ENCODE measurements around the gene MRPS25. TPM values are rescaled to one million over a fixed set of nuclear protein-coding genes. Genes with fewer than 3 reads are reported as not detected.

Gene MRPS25
- total RNA-seq, 1 experiment from 2014 or later: 53.2 TPM

- H4K8ac ChIP-seq (replicated peaks; ENCODE audit: insufficient read length, low read depth, low read length): no peak overlapping the region
- H3K14ac ChIP-seq (ENCODE audit: insufficient read depth, low read length): peak overlapping the region; percentile 21; the same call in 1 of the 2 replicates
- Mint-ChIP-seq H3K27ac (peak overlapping the region; percentile 76 to 88 (median 84)), H3K36me3 (ENCODE audit: insufficient read depth in 1 of 3, low read depth in 3 of 3) (peaks cover 0 to 15% (median 15%) of the 10 kb centered on the region in 3 experiments; a peak in 5 of 7 replicates), H3K4me1 (peaks cover 20% of the 10 kb centered on the region in 2 experiments), H3K27me3 (ENCODE audit: low read depth) (peaks cover 3% of the 10 kb centered on the region; the same call in 1 of the 2 replicates), H3K9me3 (no peaks in the 10 kb centered on the region; a peak in 1 of 5 replicates), H3K4me3 (peak overlapping the region; percentile 88 to 95)
- H3K79me2 ChIP-seq (ENCODE audit: insufficient read depth, low read length): peaks cover 5% of the 10 kb centered on the region; the same call in 1 of the 2 replicates
- DNase-seq: no peak
- no peaks in the 10 kb centered on the region for H4K20me1 ChIP-seq (ENCODE audit: control insufficient read depth, insufficient read depth, insufficient read length)
- H4K5ac ChIP-seq (ENCODE audit: insufficient read length, low read depth, low read length): no peak overlapping the region
- no peak overlapping the region for H3K27ac ChIP-seq (ENCODE audit: insufficient read length, low read depth, low read length)
- H3K56ac ChIP-seq (ENCODE audit: insufficient read length, low read depth, low read length): no peak overlapping the region
- no peak overlapping the region for H4K91ac ChIP-seq (ENCODE audit: insufficient read length, low read depth, low read length)
- H2BK120ac ChIP-seq (ENCODE audit: low read depth, low read length, poor library complexity, severe bottlenecking): no peak overlapping the region
- no peak overlapping the region for H3T11ph ChIP-seq (ENCODE audit: low read length)
- peak overlapping the region; percentile 84 for H3K9ac ChIP-seq (ENCODE audit: extremely low read depth, insufficient read length, low read length)
- H3K4ac ChIP-seq (ENCODE audit: low read depth, low read length): no peak overlapping the region
- no peak overlapping the region for H2BK12ac ChIP-seq (ENCODE audit: insufficient read length, low read depth, low read length)
- no peaks in the 10 kb centered on the region for H3K9me3 ChIP-seq (ENCODE audit: control insufficient read depth, low read depth, low read length)
- no peak overlapping the region for H2BK15ac ChIP-seq (ENCODE audit: low read depth, low read length)
- H2BK5ac ChIP-seq (ENCODE audit: insufficient read length, low read length): no peak overlapping the region
- H3K79me1 ChIP-seq (ENCODE audit: insufficient read depth, low read depth, low read length, poor library complexity, severe bottlenecking): peaks cover 8% of the 10 kb centered on the region
- peaks cover 3% of the 10 kb centered on the region; the same call in 1 of the 2 replicates for H3K4me1 ChIP-seq (ENCODE audit: insufficient read depth, low read length)
- no peak overlapping the region for H3K23ac ChIP-seq (ENCODE audit: insufficient read length, low read depth, low read length)
- peaks cover 18% of the 10 kb centered on the region for H3K23me2 ChIP-seq (ENCODE audit: insufficient read length, low read depth, low read length, poor library complexity, severe bottlenecking)
- H3K18ac ChIP-seq (ENCODE audit: insufficient read length, low read depth, low read length): no peak overlapping the region
- no CpG with 5 or more reads among the region's 19 CpGs for WGBS (ENCODE audit: extremely low coverage, insufficient read length, low lambda C conversion rate)
- no peaks in the 10 kb centered on the region; the same call in 1 of the 2 replicates for H3K27me3 ChIP-seq (ENCODE audit: insufficient read depth, low read length)
- H2BK20ac ChIP-seq (ENCODE audit: low read depth, low read length, poor library complexity, severe bottlenecking): no peak overlapping the region
- H2AK5ac ChIP-seq (ENCODE audit: insufficient read length, low read length): no peak overlapping the region
- H3K4me2 ChIP-seq (ENCODE audit: insufficient read depth, insufficient read length, low read length): peak overlapping the region; percentile 78
- H2AFZ ChIP-seq (ENCODE audit: low read length): no peak overlapping the region
- TF ChIP-seq CTCF (conservative IDR thresholded peaks at IDR 0.05): no peak
These were observed 34.4 kb upstream of the MRPS25 start for GRCh38 chr3:15099364-15100098.

Data from H9 (cell line).